Measurements from ENCODE around the gene PRRC2C. TPM values are rescaled to one million over a fixed set of nuclear protein-coding genes. Genes with fewer than 3 reads are reported as not detected.

Gene PRRC2C
- total RNA-seq, 1 experiment from 2014 or later: 136 TPM

GRCh38 chr1:171460018-171460620, 25.2 kb upstream of the PRRC2C start:
- Histone ChIP-seq H3K36me3 (ENCODE audit: low read depth) (no peaks in the 10 kb centered on the region), H3K27ac (no peak overlapping the region), H4K20me1 (ENCODE audit: insufficient read depth) (no peaks in the 10 kb centered on the region), H3K27me3 (ENCODE audit: insufficient read depth, low read depth) (no peaks in the 10 kb centered on the region), H3F3A (ENCODE audit: insufficient read depth, low read depth) (no peaks in the 10 kb centered on the region), H3K79me2 (ENCODE audit: low read depth) (no peaks in the 10 kb centered on the region), H3K4me3 (no peak overlapping the region), H3K9me2 (ENCODE audit: insufficient read depth) (no peaks in the 10 kb centered on the region), H2AFZ (no peak overlapping the region), H3K4me2 (no peak overlapping the region), H3K4me1 (replicated peaks; ENCODE audit: insufficient read depth) (no peaks in the 10 kb centered on the region), H3K9me3 (ENCODE audit: insufficient read depth, low read depth) (no peaks in the 10 kb centered on the region)
- TF ChIP-seq CTCF (conservative IDR thresholded peaks at IDR 0.05) (no peak), EZH2 (IDR thresholded peaks at IDR 0.05; ENCODE audit: low read depth) (no peak)
- POLR2A ChIA-PET (ENCODE audit: unreplicated experiment): no interaction called here
- BruUV-seq (replicated peaks): no TSS peak
- no peak for DNase-seq
- CTCF ChIA-PET: no interaction called here
- intact Hi-C loops (cut with micrococcal nuclease; ENCODE audit: unreplicated experiment): no loop called here

- Histone ChIP-seq H3K4me1 (replicated peaks; ENCODE audit: insufficient read depth) (no peaks in the 10 kb centered on the region), H2AFZ (no peak overlapping the region), H3K79me2 (ENCODE audit: low read depth) (no peaks in the 10 kb centered on the region), H3F3A (ENCODE audit: insufficient read depth, low read depth) (no peaks in the 10 kb centered on the region), H3K9me2 (ENCODE audit: insufficient read depth) (no peaks in the 10 kb centered on the region), H3K27ac (no peak overlapping the region), H3K9me3 (ENCODE audit: insufficient read depth, low read depth) (no peaks in the 10 kb centered on the region), H3K36me3 (ENCODE audit: low read depth) (no peaks in the 10 kb centered on the region), H3K4me2 (no peak overlapping the region), H3K4me3 (no peak overlapping the region), H3K27me3 (ENCODE audit: insufficient read depth, low read depth) (no peaks in the 10 kb centered on the region), H4K20me1 (ENCODE audit: insufficient read depth) (no peaks in the 10 kb centered on the region)
- ChIA-PET POLR2A (ENCODE audit: unreplicated experiment) (no interaction called here), CTCF (no interaction called here)
- TF ChIP-seq CTCF (conservative IDR thresholded peaks at IDR 0.05): no peak
- TF ChIP-seq EZH2 (IDR thresholded peaks at IDR 0.05; ENCODE audit: low read depth): no peak
- intact Hi-C loops (cut with micrococcal nuclease; ENCODE audit: unreplicated experiment): no loop called here
- BruUV-seq (replicated peaks): no TSS peak
- DNase-seq: no peak
Measured at GRCh38 chr1:171467626-171468025, 17.7 kb upstream of the PRRC2C start.

- no peak overlapping the region for H2AFZ ChIP-seq
- POLR2A ChIA-PET (ENCODE audit: unreplicated experiment): no interaction called here
- TF ChIP-seq CTCF (conservative IDR thresholded peaks at IDR 0.05) (no peak), EZH2 (IDR thresholded peaks at IDR 0.05; ENCODE audit: low read depth) (no peak)
- H3K4me2 ChIP-seq: no peak overlapping the region
- CTCF ChIA-PET: no interaction called here
- H4K20me1 ChIP-seq (ENCODE audit: insufficient read depth): no peaks in the 10 kb centered on the region
- no peaks in the 10 kb centered on the region for H3K9me2 ChIP-seq (ENCODE audit: insufficient read depth)
- H3K27me3 ChIP-seq (ENCODE audit: insufficient read depth, low read depth): no peaks in the 10 kb centered on the region
- H3K4me3 ChIP-seq: no peak overlapping the region
- no peak for DNase-seq
- no peaks in the 10 kb centered on the region for H3K9me3 ChIP-seq (ENCODE audit: insufficient read depth, low read depth)
- no TSS peak for BruUV-seq (replicated peaks)
- no peaks in the 10 kb centered on the region for H3F3A ChIP-seq (ENCODE audit: insufficient read depth, low read depth)
- no peaks in the 10 kb centered on the region for H3K4me1 ChIP-seq (replicated peaks; ENCODE audit: insufficient read depth)
- H3K79me2 ChIP-seq (ENCODE audit: low read depth): no peaks in the 10 kb centered on the region
- H3K36me3 ChIP-seq (ENCODE audit: low read depth): no peaks in the 10 kb centered on the region
- intact Hi-C loops (cut with micrococcal nuclease; ENCODE audit: unreplicated experiment): no loop called here
- no peak overlapping the region for H3K27ac ChIP-seq
Measured at GRCh38 chr1:171468120-171468750, 17.1 kb upstream of the PRRC2C start.

Measured in PC-9 (cell line).